Spleen (tissue), 3 donors: ENCODE data around the gene MPP1.

Source experiments
- POLR2A ChIP-seq, 3 donors: fragments of 450-650 bp; IDR thresholded peaks; one replicate each; pipeline ENCODE4 v1.5.1; 2017; ENCODE audit warnings: antibody characterized with exemption in 3 of 3, mild to moderate bottlenecking in 1 of 3
- POLR2AphosphoS5 ChIP-seq, 3 donors: sonication (generic); formaldehyde crosslinking; IDR thresholded peaks; one replicate each; pipeline ENCODE4 v1.5.1; 2017; ENCODE audit warnings: antibody characterized with exemption in 3 of 3

- no peak for TF ChIP-seq POLR2AphosphoS5 (IDR thresholded peaks at IDR 0.05)
- TF ChIP-seq POLR2A (IDR thresholded peaks at IDR 0.05) = no peak
Measured at GRCh38 chrX:154729439-154729838, 75.8 kb downstream of the MPP1 start.
